22Rv1 (cell line): ENCODE data around the gene FAM219A.
A peak's percentile ranks its signal among the peaks of the same experiment; 100 is the strongest.

ENCODE experiments used
- H3K27ac ChIP-seq: fragments of 450-650 bp; 2 replicates; pipeline ENCODE4 v1.5.1; 2017
- CTCF ChIP-seq: fragments of 450-650 bp; IDR thresholded peaks from 2 replicates; pipeline ENCODE4 v1.5.1; 2017; ENCODE audit warnings: mild to moderate bottlenecking
- ZFX ChIP-seq: fragments of 450-650 bp; IDR thresholded peaks from 2 replicates; pipeline ENCODE4 v1.6.1; 2017; ENCODE audit warnings: antibody characterized with exemption, borderline replicate concordance

FAM219A gene

GRCh38 chr9:34381323-34381722 is 77.0 kb downstream of the FAM219A start:
- no peak overlapping the region for H3K27ac ChIP-seq
- TF ChIP-seq ZFX (no peak), CTCF (no peak)

- H3K27ac ChIP-seq, result peak overlapping the region; percentile 52
- TF ChIP-seq ZFX, result no peak
- TF ChIP-seq CTCF, result no peak
Observed at GRCh38 chr9:34380511-34381315, 77.7 kb downstream of the FAM219A start.

GRCh38 chr9:34380034-34380510 is 78.3 kb downstream of the FAM219A start:
- peak overlapping the region; percentile 52 for H3K27ac ChIP-seq
- TF ChIP-seq ZFX (no peak), CTCF (no peak)

- TF ChIP-seq CTCF (peak; percentile 100), ZFX (no peak)
- peak overlapping the region; percentile 52 for H3K27ac ChIP-seq
Observed at GRCh38 chr9:34379334-34380033, 78.9 kb downstream of the FAM219A start.

GRCh38 chr9:34378376-34379060 is 79.9 kb downstream of the FAM219A start:
- TF ChIP-seq CTCF (no peak), ZFX (no peak)
- no peak overlapping the region for H3K27ac ChIP-seq

- H3K27ac ChIP-seq, result peak overlapping the region; percentile 89
- TF ChIP-seq ZFX (no peak), CTCF (no peak)
Observed at GRCh38 chr9:34377404-34377746, 81.0 kb downstream of the FAM219A start.
